Measurements from ENCODE around the gene HYPK.

Gene HYPK

GRCh38 chr15:43851251-43851650 is 50.9 kb downstream of the HYPK start:
- DNase-seq (ENCODE audit: low spot score): no peak

DNA sequence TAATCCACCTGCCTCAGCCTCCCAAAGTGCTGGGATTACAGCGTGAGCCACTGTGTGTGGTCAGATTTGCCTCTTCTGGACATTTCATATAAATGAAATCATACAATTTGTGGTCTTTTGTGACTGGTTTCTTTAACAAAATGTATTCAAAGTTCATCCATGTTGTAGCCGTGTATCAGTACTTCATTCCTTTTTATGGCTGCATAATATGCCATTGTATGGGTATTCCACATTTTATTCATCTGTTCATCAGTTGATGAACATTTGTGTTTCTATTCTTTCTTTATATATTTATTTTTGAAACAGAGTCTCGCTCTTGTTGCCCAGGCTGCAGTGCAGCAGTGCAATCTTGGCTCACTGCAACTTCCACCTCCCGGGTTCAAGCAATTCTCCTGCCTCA is 52.2 kb downstream of the HYPK start:
- no peak for DNase-seq (ENCODE audit: low spot score)
